Mucosa of rectum (tissue), 2 donors: ENCODE results near the gene KBTBD8.

Experiments
- H3K27ac ChIP-seq, 2 donors: one replicate each; pipeline ENCODE4 v1.7.0; 2013; ENCODE audit warnings: inconsistent platforms in 2 of 2, low read depth in 2 of 2, low read length in 2 of 2
- H3K27me3 ChIP-seq, 2 donors: one replicate each; pipeline ENCODE4 v1.7.0; 2013; ENCODE audit warnings: low read length in 2 of 2; ENCODE audit not compliant: control insufficient read depth in 2 of 2, insufficient read depth in 2 of 2
- H3K36me3 ChIP-seq, 2 donors: one replicate each; pipeline ENCODE4 v1.7.0; 2013; ENCODE audit warnings: low read length in 2 of 2; ENCODE audit not compliant: control insufficient read depth in 2 of 2, insufficient read depth in 2 of 2
- H3K4me1 ChIP-seq, 2 donors: one replicate each; pipeline ENCODE4 v1.7.0; 2013; ENCODE audit warnings: low read length in 2 of 2, mild to moderate bottlenecking in 1 of 2; ENCODE audit not compliant: control insufficient read depth in 2 of 2, insufficient read depth in 2 of 2
- H3K4me3 ChIP-seq, 2 donors: one replicate each; pipeline ENCODE4 v1.7.0; 2013; ENCODE audit warnings: low read length in 2 of 2
- H3K9ac ChIP-seq, 2 donors: one replicate each; pipeline ENCODE4 v1.7.0; 2013; ENCODE audit warnings: low read length in 2 of 2, low read depth in 1 of 2, mild to moderate bottlenecking in 1 of 2
- H3K9me3 ChIP-seq, 2 donors: one replicate each; pipeline ENCODE4 v1.7.0; 2013; ENCODE audit warnings: low read length in 2 of 2; ENCODE audit not compliant: control insufficient read depth in 2 of 2
- donor health status: healthy.
- donor health status: Normal muscosa, but diverticular disease.

Gene KBTBD8

DNA sequence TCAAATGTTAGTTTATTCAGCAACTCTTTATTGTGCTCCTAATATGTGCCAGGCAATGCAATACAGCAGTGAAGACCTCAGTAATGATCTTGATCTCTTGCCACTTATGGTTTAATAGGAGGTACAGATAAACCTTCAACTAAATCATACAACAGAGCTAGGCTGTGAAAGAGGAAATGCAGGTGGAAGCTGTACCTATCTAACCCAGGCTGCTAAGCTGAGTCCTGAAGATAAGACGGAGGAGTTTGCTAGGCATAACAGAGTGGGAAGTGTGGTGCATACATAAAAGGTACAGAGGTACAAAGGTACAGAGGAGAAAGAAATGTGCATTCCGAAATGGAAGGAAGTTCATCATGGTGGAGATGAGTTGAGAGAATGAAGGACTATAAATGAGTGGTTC, 35.0 kb downstream of the KBTBD8 start:
- no peaks in the 10 kb centered on the region for H3K4me1 ChIP-seq
- no peak overlapping the region for H3K27ac ChIP-seq
- no peaks in the 10 kb centered on the region for H3K9me3 ChIP-seq
- H3K27me3 ChIP-seq = no peaks in the 10 kb centered on the region
- no peak overlapping the region for H3K4me3 ChIP-seq
- H3K9ac ChIP-seq = no peak overlapping the region
- no peaks in the 10 kb centered on the region for H3K36me3 ChIP-seq

DNA sequence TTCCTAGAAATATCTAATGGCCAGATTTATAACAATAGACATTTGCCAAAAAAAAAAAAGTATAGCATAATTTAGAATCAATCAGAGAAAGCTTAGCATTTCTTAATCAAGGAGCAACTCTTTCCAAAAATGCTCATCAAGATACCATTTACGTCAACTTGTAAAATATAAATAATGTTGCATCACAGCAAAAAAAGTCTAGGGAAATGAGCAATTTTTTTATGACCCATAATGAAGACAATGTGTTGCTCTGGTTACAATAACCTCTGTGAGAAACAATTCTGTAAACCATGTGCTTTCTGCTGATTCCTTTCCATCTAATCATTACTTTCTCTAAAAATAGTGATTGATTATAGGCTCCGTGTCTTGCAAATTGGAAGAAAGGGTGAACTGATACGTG, 36.3 kb downstream of the KBTBD8 start:
- Histone ChIP-seq H3K27me3 (no peaks in the 10 kb centered on the region), H3K9me3 (no peaks in the 10 kb centered on the region), H3K27ac (no peak overlapping the region), H3K4me3 (no peak overlapping the region), H3K36me3 (no peaks in the 10 kb centered on the region), H3K4me1 (no peaks in the 10 kb centered on the region), H3K9ac (no peak overlapping the region)

DNA sequence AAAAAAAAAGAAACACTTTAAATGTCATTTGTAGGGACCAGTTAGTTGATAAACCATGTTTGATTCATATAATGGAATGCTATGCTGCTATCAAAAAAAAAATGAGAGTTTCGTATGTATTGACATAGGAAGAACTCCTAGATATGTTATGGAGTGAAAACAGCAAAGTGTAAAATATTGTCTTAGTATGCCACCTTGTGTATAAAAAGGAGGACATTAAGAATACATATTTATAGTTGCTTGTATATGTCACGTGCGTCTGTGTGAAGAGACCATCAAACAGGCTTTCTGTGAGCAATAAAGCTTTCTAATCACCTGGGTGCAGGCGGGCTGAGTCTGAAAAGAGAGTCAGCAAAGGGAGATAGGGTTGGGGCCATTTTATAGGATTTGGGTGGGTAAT, 39.5 kb downstream of the KBTBD8 start:
- Histone ChIP-seq H3K4me1 (no peaks in the 10 kb centered on the region), H3K4me3 (no peak overlapping the region), H3K36me3 (no peaks in the 10 kb centered on the region), H3K9me3 (no peaks in the 10 kb centered on the region), H3K27me3 (no peaks in the 10 kb centered on the region), H3K9ac (no peak overlapping the region), H3K27ac (no peak overlapping the region)

DNA sequence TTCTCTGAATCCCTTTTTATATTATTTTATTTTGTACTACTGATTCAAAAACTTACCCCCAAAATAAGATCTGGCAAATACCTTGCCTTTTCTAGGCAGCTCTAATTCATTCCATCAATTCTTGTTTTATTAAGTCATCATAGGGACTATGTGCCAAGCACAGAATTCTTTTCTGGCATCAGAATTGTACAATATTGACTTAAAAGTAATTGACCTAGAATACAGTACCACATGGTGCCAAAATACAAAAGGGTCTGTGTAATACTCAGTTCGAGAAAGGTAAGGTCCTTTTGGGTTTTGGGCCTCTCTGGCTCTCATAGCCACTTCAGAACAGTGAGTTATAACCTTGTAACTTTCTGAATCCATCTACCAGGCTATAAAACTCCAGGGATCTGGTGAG, 46.2 kb downstream of the KBTBD8 start:
- no peaks in the 10 kb centered on the region for H3K9me3 ChIP-seq
- H3K36me3 ChIP-seq = no peaks in the 10 kb centered on the region
- H3K9ac ChIP-seq = no peak overlapping the region
- no peaks in the 10 kb centered on the region for H3K27me3 ChIP-seq
- H3K27ac ChIP-seq = no peak overlapping the region
- no peaks in the 10 kb centered on the region for H3K4me1 ChIP-seq
- H3K4me3 ChIP-seq = no peak overlapping the region

DNA sequence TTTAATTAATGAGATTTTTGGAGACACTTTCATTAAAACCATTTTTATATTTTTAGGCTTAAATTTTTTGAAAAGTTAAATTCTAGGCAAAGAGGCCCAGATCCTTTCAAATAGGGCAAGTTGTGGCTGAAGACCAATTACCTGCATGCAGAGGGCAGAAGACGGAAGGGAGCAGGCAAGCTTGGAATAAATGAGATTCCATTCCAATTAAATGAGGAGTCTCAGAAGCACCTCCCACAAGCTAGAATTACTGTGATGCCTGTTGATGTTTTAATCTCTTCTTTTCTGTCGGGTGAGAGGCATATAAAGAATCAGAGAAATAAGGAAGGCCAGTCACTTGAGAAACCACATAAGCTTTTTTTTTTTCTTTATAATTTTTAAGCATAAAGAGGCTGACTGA, 46.8 kb downstream of the KBTBD8 start:
- Histone ChIP-seq H3K27ac (no peak overlapping the region), H3K9me3 (no peaks in the 10 kb centered on the region), H3K9ac (no peak overlapping the region), H3K36me3 (no peaks in the 10 kb centered on the region), H3K27me3 (no peaks in the 10 kb centered on the region), H3K4me3 (no peak overlapping the region), H3K4me1 (no peaks in the 10 kb centered on the region)

DNA sequence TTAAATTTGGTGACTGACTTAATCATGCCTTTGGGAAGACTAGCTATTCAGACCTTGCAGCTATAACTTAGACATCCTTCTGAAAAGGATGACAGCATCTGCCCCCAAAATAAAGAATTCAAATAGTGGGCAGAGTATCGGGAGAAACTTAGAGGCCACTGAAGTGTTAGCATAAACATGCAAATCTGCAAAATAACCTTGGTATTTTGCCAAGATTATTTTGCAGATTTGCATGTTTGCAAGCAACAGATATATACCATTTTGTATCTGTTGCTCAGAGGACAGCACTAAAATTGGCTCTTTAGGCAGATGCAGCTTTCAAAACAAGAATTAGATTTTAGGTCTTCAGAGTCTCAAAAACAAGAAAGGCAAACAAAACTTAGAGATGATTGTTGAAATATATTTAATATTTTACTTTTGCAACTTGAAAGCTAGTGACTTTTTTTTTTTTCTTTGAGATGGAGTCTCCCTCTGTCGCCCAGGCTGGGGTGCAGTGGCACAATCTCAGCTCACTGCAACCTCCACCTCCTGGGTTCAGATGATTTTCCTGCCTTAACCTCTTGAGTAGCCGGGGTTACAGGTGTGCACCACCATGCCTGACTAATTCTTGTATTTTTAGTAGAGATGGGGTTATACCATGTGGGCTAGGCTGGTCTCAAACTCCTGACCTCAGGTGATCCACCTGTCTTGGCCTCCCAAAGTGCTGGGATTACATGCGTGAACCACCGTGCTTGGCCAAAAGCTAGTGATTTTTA, 47.8 kb downstream of the KBTBD8 start:
- no peak overlapping the region for H3K9ac ChIP-seq
- no peaks in the 10 kb centered on the region for H3K36me3 ChIP-seq
- no peak overlapping the region for H3K27ac ChIP-seq
- H3K4me1 ChIP-seq = no peaks in the 10 kb centered on the region
- no peaks in the 10 kb centered on the region for H3K9me3 ChIP-seq
- no peaks in the 10 kb centered on the region for H3K27me3 ChIP-seq
- H3K4me3 ChIP-seq = no peak overlapping the region

DNA sequence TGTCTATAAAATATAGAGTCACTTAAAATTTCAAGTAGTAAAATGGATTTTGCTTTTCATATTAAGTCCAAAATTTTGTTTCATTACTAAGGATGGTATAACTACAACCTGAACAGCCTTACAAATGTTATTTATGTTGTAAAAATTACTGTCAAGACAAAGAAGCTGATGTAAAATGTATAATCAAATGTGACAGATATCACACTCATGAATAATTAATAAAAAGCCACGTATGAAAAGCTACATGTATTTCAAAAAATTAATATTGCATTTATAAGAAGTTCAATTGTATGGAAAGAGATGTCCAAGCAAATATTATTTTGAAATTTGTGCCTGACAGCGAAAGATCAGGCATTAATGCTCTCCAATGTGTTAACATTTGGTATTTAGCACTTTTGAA, 48.9 kb downstream of the KBTBD8 start:
- Histone ChIP-seq H3K36me3 (no peaks in the 10 kb centered on the region), H3K9ac (no peak overlapping the region), H3K4me3 (no peak overlapping the region), H3K9me3 (no peaks in the 10 kb centered on the region), H3K27me3 (no peaks in the 10 kb centered on the region), H3K4me1 (no peaks in the 10 kb centered on the region), H3K27ac (no peak overlapping the region)

DNA sequence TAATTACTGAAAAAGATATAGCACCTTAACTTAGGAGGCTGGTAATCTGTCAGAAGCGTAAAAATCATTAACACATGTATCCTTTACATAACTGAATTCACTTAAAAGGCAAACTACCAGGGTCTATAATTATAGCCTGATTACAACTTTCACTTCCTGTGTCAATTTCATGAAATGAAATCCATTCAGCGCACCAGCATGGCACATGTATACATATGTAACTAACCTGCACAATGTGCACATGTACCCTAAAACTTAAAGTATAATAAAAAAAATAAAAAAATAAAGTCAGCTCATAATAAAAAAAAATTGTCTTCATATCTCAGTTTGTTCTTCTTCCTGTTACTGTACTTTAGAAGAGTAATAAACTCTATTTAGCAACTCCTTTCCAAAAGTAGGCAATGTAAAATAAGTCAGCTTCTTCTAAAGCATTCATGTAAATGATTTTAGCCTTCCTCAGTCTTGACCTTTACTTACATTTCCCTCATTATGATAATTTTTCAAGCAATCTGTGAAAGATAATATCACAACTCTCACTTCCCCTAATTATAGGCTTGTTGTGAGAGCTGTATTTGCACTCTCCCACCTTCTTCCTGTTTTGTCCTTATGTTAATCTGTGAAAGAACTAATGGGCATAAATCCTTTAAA, 50.1 kb downstream of the KBTBD8 start:
- Histone ChIP-seq H3K4me1 (no peaks in the 10 kb centered on the region), H3K27me3 (no peaks in the 10 kb centered on the region), H3K9ac (no peak overlapping the region), H3K27ac (no peak overlapping the region), H3K9me3 (no peaks in the 10 kb centered on the region), H3K4me3 (no peak overlapping the region), H3K36me3 (no peaks in the 10 kb centered on the region)

DNA sequence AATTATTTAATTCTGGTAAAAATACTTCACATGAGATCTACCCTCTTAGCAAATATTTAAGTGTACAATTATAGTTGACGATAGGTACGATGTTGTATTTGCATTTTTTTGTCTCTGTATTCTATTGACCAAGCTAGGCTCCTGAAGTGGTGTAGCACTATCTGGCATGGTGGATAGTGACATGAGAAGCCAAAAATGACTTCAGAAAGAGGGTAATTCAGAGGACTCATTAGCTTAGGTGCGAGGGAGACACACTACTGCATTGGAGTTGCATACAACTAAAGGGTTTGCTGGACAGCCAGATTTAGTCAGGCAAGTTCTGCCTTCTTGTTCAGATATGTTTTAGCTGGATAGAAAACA, 50.6 kb downstream of the KBTBD8 start:
- no peaks in the 10 kb centered on the region for H3K36me3 ChIP-seq
- no peak overlapping the region for H3K4me3 ChIP-seq
- H3K27me3 ChIP-seq = no peaks in the 10 kb centered on the region
- H3K9ac ChIP-seq = no peak overlapping the region
- H3K27ac ChIP-seq = no peak overlapping the region
- no peaks in the 10 kb centered on the region for H3K4me1 ChIP-seq
- no peaks in the 10 kb centered on the region for H3K9me3 ChIP-seq

DNA sequence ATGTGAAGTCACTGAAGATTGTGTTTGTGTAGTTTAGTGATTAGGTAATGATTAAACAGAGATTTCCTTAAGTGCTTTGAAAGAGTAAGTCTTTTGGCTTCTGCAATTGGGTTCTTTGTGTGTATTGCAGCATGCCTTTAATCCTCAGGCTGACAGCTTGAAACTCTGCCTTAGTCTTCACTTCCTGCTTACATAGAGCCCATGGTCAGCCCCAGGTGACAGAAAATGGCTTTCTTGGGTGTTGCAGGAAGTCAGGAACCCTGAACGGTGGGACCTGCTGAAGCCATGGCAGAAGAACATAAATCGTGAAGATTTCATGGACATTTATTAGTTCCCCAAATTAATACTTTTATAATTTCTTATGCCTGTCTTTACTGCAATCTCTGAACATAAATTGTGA, 61.3 kb downstream of the KBTBD8 start:
- no peak overlapping the region for H3K27ac ChIP-seq
- no peak overlapping the region for H3K4me3 ChIP-seq
- H3K4me1 ChIP-seq = no peaks in the 10 kb centered on the region
- H3K36me3 ChIP-seq = no peaks in the 10 kb centered on the region
- no peaks in the 10 kb centered on the region for H3K27me3 ChIP-seq
- H3K9me3 ChIP-seq = no peaks in the 10 kb centered on the region
- no peak overlapping the region for H3K9ac ChIP-seq
